ENCODE data around the gene RBM25. TPM values are rescaled to one million over a fixed set of nuclear protein-coding genes. Genes with fewer than 3 reads are reported as not detected.

The RBM25 gene
- total and polyA plus RNA-seq, 2 donors from 2014 or later, result 18.8 to 70.0 TPM

GRCh38 chr14:73153272-73153671 lies 94.9 kb downstream of the RBM25 start:
- no peak for TF ChIP-seq CTCF (IDR thresholded peaks at IDR 0.05; ENCODE audit: borderline replicate concordance, extremely low read depth, insufficient read depth)
- FAIRE-seq, result no peak
- H3K9ac ChIP-seq (ENCODE audit: low read length in 3 of 3), result no peak overlapping the region
- no peaks in the 10 kb centered on the region for H3K9me3 ChIP-seq (ENCODE audit: control insufficient read depth in 2 of 3, insufficient read depth in 1 of 3, low read length in 3 of 3)
- no peak for DNase-seq
- peaks cover 0 to 2% (median 0%) of the 10 kb centered on the region in 3 donors for H3K36me3 ChIP-seq (ENCODE audit: control insufficient read depth in 2 of 3, insufficient read depth in 3 of 3, low read length in 3 of 3)
- no peak overlapping the region for H3K27ac ChIP-seq (ENCODE audit: low read depth in 2 of 2, low read length in 2 of 2)
- no peaks in the 10 kb centered on the region for H3K27me3 ChIP-seq (ENCODE audit: control insufficient read depth, insufficient read depth, low read length)
- intact Hi-C loops (cut with DNase I), result no loop called here
- H3K4me3 ChIP-seq (ENCODE audit: low read length in 3 of 3), result no peak overlapping the region
- H3K4me1 ChIP-seq (ENCODE audit: control insufficient read depth in 2 of 3, insufficient read depth in 2 of 3, low read depth in 1 of 3, low read length in 3 of 3), result no peaks in the 10 kb centered on the region

- TF ChIP-seq CTCF (IDR thresholded peaks at IDR 0.05; ENCODE audit: borderline replicate concordance, extremely low read depth, insufficient read depth), result no peak
- Histone ChIP-seq H3K27me3 (ENCODE audit: control insufficient read depth, insufficient read depth, low read length) (no peaks in the 10 kb centered on the region), H3K9me3 (ENCODE audit: control insufficient read depth in 2 of 3, insufficient read depth in 1 of 3, low read length in 3 of 3) (no peaks in the 10 kb centered on the region), H3K4me3 (ENCODE audit: low read length in 3 of 3) (no peak overlapping the region), H3K9ac (ENCODE audit: low read length in 3 of 3) (no peak overlapping the region), H3K4me1 (ENCODE audit: control insufficient read depth in 2 of 3, insufficient read depth in 2 of 3, low read depth in 1 of 3, low read length in 3 of 3) (no peaks in the 10 kb centered on the region), H3K36me3 (ENCODE audit: control insufficient read depth in 2 of 3, insufficient read depth in 3 of 3, low read length in 3 of 3) (peaks cover 0 to 8% (median 0%) of the 10 kb centered on the region in 3 donors), H3K27ac (ENCODE audit: low read depth in 2 of 2, low read length in 2 of 2) (no peak overlapping the region)
- intact Hi-C loops (cut with DNase I), result no loop called here
- FAIRE-seq (no peak), DNase-seq (no peak)
Measured at GRCh38 chr14:73162251-73162650, 103.9 kb downstream of the RBM25 start.

GRCh38 chr14:73166399-73166798 lies 108.1 kb downstream of the RBM25 start:
- no peak overlapping the region for H3K9ac ChIP-seq (ENCODE audit: low read length in 3 of 3)
- no peak for FAIRE-seq
- no peak overlapping the region for H3K27ac ChIP-seq (ENCODE audit: low read depth in 2 of 2, low read length in 2 of 2)
- intact Hi-C loops (cut with DNase I), result no loop called here
- H3K27me3 ChIP-seq (ENCODE audit: control insufficient read depth, insufficient read depth, low read length), result no peaks in the 10 kb centered on the region
- no peak for DNase-seq
- no peaks in the 10 kb centered on the region for H3K4me1 ChIP-seq (ENCODE audit: control insufficient read depth in 2 of 3, insufficient read depth in 2 of 3, low read depth in 1 of 3, low read length in 3 of 3)
- no peak overlapping the region for H3K4me3 ChIP-seq (ENCODE audit: low read length in 3 of 3)
- peaks cover 6 to 18% (median 13%) of the 10 kb centered on the region in 3 donors for H3K36me3 ChIP-seq (ENCODE audit: control insufficient read depth in 2 of 3, insufficient read depth in 3 of 3, low read length in 3 of 3)
- no peaks in the 10 kb centered on the region for H3K9me3 ChIP-seq (ENCODE audit: control insufficient read depth in 2 of 3, insufficient read depth in 1 of 3, low read length in 3 of 3)
- no peak for TF ChIP-seq CTCF (IDR thresholded peaks at IDR 0.05; ENCODE audit: borderline replicate concordance, extremely low read depth, insufficient read depth)

- no peak for FAIRE-seq
- no peak for DNase-seq
- Histone ChIP-seq H3K9me3 (ENCODE audit: control insufficient read depth in 2 of 3, insufficient read depth in 1 of 3, low read length in 3 of 3) (no peaks in the 10 kb centered on the region), H3K27me3 (ENCODE audit: control insufficient read depth, insufficient read depth, low read length) (no peaks in the 10 kb centered on the region), H3K4me3 (ENCODE audit: low read length in 3 of 3) (no peak overlapping the region), H3K9ac (ENCODE audit: low read length in 3 of 3) (no peak overlapping the region), H3K27ac (ENCODE audit: low read depth in 2 of 2, low read length in 2 of 2) (no peak overlapping the region), H3K4me1 (ENCODE audit: control insufficient read depth in 2 of 3, insufficient read depth in 2 of 3, low read depth in 1 of 3, low read length in 3 of 3) (no peaks in the 10 kb centered on the region), H3K36me3 (ENCODE audit: control insufficient read depth in 2 of 3, insufficient read depth in 3 of 3, low read length in 3 of 3) (peaks cover 6 to 21% (median 18%) of the 10 kb centered on the region in 3 donors)
- no peak for TF ChIP-seq CTCF (IDR thresholded peaks at IDR 0.05; ENCODE audit: borderline replicate concordance, extremely low read depth, insufficient read depth)
- intact Hi-C loops (cut with DNase I), result no loop called here
Measured at GRCh38 chr14:73167727-73168126, 109.4 kb downstream of the RBM25 start.

Data from kidney (tissue), 14 donors.